ENCODE results near the gene KLHL40.

The KLHL40 gene

DNA sequence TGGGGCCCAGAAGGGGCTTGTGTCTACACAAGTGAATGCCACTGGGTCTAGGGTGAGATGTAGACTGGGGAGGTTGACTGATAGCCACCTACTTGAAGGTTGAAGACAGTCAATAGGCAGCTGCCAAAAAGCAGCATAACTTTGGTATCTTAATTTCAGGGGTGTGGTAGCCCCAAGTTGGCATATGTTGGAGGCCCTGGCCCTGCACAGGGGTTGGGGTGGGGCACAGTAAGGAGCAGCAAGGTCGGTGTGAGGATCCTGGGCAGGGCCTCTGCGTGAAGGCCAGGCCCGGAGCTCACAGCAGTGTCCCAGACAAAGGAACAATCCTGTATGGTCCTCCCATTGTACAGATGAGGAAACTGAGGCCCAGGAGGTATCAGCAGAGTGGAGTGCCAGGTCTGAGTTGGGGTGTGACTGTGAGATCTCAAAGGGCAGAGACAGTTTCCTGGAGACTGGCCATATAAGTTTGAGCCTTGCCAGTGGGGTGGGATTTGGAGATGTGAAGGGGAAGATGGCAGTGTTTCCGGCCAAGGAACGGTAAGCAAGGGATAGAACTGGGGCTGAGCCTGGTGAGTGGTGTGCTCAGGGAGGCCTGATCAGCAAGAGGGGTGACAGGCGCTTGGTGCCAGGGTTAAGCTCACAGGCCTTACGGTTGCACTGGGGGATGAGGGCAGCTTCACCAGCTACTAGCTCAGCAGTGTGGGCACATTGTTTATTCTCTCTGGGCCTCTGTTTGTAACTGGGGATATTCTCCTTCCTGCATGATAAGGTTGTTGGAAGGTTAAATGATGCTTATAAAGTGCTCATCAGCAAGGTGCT, 1.7 kb downstream of the KLHL40 start:
- TF ChIP-seq, protein P1, sequence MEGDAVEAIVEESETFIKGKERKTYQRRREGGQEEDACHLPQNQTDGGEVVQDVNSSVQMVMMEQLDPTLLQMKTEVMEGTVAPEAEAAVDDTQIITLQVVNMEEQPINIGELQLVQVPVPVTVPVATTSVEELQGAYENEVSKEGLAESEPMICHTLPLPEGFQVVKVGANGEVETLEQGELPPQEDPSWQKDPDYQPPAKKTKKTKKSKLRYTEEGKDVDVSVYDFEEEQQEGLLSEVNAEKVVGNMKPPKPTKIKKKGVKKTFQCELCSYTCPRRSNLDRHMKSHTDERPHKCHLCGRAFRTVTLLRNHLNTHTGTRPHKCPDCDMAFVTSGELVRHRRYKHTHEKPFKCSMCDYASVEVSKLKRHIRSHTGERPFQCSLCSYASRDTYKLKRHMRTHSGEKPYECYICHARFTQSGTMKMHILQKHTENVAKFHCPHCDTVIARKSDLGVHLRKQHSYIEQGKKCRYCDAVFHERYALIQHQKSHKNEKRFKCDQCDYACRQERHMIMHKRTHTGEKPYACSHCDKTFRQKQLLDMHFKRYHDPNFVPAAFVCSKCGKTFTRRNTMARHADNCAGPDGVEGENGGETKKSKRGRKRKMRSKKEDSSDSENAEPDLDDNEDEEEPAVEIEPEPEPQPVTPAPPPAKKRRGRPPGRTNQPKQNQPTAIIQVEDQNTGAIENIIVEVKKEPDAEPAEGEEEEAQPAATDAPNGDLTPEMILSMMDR (IDR thresholded peaks at IDR 0.05; ENCODE audit: insufficient read depth, missing control alignments): no peak
- DNase-seq (ENCODE audit: insufficient read length, low spot score) (no peak), FAIRE-seq (no peak)

GRCh38 chr3:42688016-42688415, 2.7 kb downstream of the KLHL40 start:
- TF ChIP-seq, protein P1 (IDR thresholded peaks at IDR 0.05; ENCODE audit: insufficient read depth, missing control alignments): no peak
- FAIRE-seq: no peak
- no peak for DNase-seq (ENCODE audit: insufficient read length, low spot score)

DNA sequence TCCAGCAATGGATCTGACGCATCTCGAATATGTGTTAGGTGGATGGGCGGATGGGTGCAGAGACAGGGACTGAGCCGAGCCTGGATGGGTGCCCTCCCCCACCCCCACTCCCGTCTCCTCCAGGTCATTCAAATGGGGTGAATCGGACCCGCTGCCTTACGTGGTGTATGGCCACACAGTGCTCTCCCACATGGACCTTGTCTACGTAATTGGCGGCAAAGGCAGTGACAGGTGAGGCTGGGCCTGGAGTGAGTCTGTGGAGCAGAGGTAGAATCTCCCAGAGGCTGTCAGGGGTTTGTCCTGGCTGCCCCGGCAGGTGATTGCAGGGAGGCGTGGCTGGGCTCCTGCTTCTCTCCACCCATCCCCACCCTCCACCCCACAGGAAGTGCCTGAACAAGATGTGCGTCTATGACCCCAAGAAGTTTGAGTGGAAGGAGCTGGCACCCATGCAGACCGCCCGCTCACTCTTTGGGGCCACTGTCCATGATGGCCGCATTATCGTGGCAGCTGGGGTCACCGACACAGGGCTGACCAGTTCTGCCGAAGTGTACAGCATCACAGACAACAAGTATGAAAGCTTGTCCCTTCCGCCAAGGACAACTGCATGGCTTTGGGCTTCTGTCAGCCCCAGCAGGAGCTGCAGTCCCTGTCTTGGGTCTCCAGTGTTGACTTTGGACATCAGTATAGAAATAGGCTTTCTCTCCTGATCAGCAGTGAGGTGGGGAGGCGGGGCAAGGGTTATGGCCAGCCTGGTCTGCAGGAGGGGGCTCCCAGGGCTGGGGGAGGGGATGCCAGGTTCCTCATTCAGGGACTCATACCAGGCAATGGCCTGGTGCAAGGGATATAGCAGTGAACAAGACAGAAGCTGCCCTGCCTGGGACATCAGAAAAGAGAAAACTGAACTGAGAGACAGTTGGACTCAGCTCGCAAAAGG, 3.4 kb downstream of the KLHL40 start:
- no peak for FAIRE-seq
- DNase-seq (ENCODE audit: insufficient read length, low spot score): no peak
- TF ChIP-seq, protein P1 (IDR thresholded peaks at IDR 0.05; ENCODE audit: insufficient read depth, missing control alignments): no peak

DNA sequence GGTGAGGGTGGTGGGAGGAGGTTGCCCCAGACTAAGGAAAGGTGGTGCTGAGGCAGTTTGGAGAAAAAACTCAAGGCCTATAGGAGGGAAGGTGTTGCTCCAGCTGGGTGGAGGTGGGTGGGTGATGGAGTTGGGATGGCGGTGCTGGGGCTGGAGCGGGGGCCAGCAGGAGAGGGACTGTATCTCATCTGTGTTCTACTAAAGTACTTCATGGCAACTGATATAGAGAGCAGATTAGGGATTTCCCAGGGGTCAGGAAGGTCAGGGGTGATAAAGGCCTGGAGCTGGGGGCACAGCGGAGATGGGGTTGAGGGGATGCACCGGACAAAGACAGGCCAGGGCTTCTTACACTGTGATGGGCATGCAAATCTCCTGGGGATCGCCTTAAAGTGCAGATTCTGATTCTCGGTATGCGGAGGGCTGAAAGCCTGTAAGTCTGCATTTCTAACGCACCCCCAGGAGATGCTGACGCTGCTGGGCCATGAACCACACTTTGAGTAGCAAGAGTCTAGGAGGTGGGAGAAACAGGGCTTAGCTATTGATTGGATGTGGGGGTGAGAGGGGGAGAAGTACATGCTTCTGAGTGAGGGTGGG, 4.2 kb downstream of the KLHL40 start:
- TF ChIP-seq, protein P1 (IDR thresholded peaks at IDR 0.05; ENCODE audit: insufficient read depth, missing control alignments): no peak
- FAIRE-seq (no peak), DNase-seq (ENCODE audit: insufficient read length, low spot score) (no peak)

DNA sequence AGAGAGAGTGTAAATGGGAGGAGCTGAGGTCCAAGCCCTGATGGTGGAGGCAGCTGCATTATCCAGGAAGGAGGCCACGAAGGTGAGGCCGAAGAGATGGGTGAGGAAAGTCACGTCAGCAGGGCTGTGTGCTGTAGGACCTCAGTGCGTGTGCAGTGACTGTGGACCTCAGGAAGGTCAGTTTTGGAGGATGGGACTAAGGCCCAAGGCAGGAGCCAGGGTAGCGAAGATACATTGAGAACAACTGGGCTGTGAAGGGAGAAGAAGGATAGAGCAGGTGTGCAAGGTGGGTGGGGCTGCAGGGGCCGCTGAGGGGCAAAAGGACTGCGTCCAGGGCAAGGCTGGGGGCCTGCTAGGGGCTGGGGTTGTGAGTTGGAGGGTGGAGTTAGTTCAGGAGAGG, 4.9 kb downstream of the KLHL40 start:
- FAIRE-seq (no peak), DNase-seq (ENCODE audit: insufficient read length, low spot score) (no peak)
- TF ChIP-seq, protein P1 (IDR thresholded peaks at IDR 0.05; ENCODE audit: insufficient read depth, missing control alignments): no peak

DNA sequence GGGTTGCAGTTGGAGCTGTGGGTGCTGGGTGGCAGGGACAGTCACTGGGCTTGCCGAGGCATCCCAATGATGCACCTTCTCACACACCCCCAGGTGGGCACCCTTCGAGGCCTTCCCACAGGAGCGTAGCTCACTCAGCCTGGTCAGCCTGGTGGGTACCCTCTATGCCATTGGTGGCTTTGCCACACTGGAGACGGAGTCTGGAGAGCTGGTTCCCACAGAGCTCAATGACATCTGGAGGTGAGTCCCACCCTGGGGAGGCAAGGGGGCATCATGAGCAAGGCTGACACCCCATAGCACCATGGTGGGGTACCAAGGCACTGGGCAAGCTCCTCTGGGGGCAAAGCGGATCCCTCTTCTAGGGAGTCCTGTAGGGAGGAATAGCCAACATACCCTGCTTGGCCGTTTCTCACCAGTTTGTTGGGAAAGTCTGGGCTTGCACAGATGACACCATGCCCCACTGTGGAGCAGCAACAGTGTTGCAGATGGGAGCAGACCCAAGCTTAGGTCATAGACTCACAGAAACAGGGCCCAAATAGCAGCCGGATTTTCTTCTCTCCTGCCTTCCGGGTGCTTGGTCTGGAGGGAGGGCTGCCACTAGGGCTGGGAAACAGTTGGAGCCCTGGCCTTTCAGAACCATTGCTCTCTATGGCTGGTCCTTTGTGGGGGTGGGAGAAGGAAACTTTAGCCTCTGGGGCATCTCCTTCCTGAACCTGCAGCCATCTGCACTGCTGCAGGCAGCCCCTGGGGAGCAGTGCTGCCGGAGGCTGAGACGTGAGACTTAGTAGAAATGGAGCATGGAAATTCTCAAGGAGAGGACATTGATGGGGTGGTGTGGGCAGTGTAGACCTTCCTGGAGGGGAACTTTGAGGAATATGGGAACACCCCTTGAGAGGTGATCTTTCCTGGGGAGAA, 5.7 kb downstream of the KLHL40 start:
- DNase-seq (ENCODE audit: insufficient read length, low spot score) (peak; percentile 6), FAIRE-seq (no peak)
- TF ChIP-seq, protein P1 (IDR thresholded peaks at IDR 0.05; ENCODE audit: insufficient read depth, missing control alignments): no peak
